ENCODE measurements around the gene KPNA4.
A peak's percentile ranks its signal among the peaks of the same experiment; 100 is the strongest.
"Not testable (repeated sequence)": the region's sequence is repeated elsewhere in the genome, so short reads cannot be mapped to it uniquely, and the experiment has no call there.

The KPNA4 gene

DNA sequence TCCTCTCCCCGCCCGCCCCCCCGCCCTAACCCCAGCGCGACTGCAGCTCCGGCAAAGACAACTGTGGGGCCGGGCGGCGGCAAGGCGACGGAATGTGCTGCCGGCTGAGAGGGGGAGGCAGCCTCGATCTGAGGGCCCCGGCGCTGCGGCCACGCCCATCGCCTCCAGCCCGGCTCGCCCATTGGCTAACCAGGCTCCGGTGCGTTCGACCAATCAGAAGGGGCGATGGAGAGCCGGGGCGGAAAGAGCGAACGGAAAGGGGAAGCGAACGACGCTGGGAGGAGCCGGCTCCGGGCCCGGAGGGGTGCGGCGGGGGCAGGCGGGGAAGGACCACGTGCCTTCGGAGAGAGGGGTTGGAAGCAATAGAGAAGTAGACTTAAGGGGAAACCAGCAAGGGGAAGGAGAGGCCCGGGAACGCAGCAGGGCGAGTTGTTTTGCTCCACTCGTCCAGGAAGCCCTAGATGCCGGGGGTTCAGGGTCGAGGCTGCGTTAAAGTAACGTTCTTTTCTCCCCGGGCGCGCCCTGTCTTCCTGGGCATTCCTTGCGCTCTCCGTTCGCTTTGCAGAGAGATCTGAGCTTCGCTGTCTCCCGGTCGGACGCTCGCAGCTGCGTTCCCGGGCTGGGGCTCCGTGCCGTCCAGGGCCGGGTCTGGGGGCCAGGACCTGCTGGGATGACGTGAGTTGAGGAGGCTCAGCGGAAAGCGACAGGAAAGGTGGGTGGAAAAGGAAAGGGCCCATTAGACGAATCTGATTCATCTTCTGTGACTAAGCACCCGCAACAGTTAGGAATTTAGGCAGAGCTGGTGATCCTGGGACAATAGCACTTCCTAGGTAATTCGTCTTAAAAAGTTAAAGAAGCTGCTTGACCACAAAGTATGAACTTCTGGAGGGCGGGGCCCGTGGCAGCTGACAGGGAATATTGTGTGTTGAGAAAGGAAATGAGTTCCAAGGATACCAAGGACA is at the start of gene KPNA4:
KPNA4 (minus strand) TSS at position 130 of the 962 bp plus-strand sequence. CDS start 289 bp downstream, outside the sequence.
- TF ChIP-seq, protein P1, sequence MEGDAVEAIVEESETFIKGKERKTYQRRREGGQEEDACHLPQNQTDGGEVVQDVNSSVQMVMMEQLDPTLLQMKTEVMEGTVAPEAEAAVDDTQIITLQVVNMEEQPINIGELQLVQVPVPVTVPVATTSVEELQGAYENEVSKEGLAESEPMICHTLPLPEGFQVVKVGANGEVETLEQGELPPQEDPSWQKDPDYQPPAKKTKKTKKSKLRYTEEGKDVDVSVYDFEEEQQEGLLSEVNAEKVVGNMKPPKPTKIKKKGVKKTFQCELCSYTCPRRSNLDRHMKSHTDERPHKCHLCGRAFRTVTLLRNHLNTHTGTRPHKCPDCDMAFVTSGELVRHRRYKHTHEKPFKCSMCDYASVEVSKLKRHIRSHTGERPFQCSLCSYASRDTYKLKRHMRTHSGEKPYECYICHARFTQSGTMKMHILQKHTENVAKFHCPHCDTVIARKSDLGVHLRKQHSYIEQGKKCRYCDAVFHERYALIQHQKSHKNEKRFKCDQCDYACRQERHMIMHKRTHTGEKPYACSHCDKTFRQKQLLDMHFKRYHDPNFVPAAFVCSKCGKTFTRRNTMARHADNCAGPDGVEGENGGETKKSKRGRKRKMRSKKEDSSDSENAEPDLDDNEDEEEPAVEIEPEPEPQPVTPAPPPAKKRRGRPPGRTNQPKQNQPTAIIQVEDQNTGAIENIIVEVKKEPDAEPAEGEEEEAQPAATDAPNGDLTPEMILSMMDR (conservative IDR thresholded peaks at IDR 0.05), result no peak
- H3K27ac ChIP-seq, result peak within 1 kb of the TSS; percentile 93

GRCh38 chr3:160613661-160614060 is 48.3 kb upstream of the KPNA4 start:
- H3K27ac ChIP-seq, result no peak overlapping the region
- TF ChIP-seq, protein P1 (conservative IDR thresholded peaks at IDR 0.05), result no peak

DNA sequence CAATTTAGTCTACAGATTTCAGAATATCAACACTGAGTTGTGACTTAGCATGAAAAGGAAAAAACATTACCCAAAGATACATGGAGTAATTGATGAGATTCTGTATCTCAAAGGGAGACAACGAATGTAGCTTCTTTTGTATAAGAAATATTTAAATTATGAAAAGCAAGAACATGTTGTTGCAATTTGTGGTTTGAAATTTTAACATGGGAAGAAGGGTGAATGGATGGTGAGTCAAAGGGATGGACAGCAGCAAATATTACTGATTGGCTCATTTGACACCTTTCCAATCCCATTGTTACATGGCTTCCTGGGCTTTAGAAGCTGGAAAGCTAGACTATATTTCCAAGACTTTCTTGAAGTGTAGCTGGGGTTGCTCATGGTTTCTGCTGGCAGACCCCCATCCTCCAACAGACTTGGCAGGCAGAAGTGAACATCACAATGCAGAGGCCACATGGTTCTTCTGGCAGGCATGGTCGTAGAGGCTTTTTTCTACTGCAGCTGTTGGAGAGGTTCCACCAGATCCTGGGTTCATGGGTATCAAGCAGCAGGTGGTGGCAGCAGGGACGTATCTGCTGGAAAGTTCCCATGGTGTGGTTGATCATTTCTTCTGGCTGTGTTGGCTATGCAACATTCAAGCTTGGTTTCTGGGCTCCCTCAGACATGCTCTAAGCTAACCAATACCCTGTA is 47.2 kb upstream of the KPNA4 start:
- TF ChIP-seq, protein P1 (conservative IDR thresholded peaks at IDR 0.05), result no peak
- H3K27ac ChIP-seq, result no peak overlapping the region

- no peak overlapping the region for H3K27ac ChIP-seq
- TF ChIP-seq, protein P1 (conservative IDR thresholded peaks at IDR 0.05), result no peak
Measured at GRCh38 chr3:160611141-160611540, 45.8 kb upstream of the KPNA4 start.

DNA sequence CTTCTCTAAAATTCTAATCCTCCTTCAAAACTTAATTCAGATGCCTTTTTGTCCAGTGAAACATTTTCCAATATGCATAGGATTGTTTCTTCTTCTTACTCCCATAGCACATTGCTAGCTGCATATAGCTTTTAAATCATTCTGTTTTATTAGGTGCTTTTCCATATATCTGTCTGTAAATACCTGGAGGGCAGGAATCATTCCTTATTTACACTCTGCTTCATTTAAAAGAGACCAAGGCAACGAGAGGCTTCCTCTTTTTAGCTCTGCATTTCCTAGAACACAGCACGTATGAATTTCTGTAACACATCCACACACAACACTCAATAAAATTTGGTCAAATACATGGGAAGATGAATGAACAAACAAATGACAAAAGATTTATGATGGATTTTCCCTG is 43.5 kb upstream of the KPNA4 start:
- no peak overlapping the region for H3K27ac ChIP-seq
- TF ChIP-seq, protein P1 (conservative IDR thresholded peaks at IDR 0.05), result no peak

DNA sequence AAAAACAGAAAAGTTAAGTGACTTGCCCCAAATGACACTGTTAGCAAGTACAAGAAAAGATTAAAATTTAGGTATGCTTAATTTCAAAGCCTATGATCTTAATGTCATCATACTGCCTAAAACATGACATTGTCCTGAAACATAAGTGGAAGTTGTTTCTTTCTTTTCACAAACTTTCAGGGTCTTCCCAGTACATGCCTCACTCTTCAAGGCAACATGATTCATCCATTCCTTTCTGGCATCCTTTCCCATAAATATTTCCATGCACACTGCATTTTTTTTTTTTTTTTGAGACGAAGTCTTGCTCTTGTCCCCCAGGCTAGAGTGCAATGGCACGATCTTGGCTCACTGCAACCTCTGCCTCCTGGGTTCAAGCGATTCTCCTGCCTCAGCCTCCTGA is 42.5 kb upstream of the KPNA4 start:
- TF ChIP-seq, protein P1 (conservative IDR thresholded peaks at IDR 0.05), result no peak
- H3K27ac ChIP-seq, result no peak overlapping the region

DNA sequence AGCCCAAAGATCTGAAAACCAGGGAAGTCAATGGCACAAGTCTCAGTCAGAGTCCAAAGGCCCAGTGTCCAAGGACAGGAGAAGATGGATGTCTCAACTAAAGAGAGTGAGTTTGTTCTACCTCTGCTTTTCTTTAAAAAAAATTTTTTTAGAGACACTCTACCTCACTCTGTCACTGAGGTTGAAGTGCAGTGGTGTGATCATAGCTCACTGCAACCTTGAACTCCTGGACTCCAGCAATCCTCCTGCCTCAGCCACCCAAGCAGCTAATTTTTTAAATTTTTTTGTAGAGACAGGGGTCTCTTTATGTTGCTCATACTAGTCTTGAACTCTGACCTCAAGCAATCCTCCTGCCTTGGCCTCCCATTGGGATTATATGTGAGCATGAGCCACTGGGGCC is 39.9 kb upstream of the KPNA4 start:
- TF ChIP-seq, protein P1 (conservative IDR thresholded peaks at IDR 0.05), result no peak
- H3K27ac ChIP-seq, result no peak overlapping the region

DNA sequence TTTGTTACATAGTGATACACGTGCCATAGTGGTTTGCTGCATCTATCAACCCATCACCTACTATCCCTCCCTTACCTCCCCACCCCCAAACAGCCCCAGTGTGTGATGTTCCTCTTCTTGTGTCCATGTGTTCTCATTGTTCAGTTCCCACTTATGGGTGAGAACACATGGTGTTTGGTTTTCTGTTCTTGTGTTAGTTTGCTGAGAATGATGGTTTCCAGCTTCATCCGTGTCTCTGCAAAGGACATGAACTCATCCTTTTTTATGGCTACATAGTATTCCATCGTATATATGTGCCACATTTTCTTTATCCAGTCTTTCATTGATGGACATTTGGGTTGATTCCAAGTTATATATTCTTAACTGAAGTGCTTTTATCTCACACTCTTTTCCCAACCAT is 38.5 kb upstream of the KPNA4 start:
- H3K27ac ChIP-seq, result not testable (repeated sequence)

Measured in VCaP (cell line).